Heart left ventricle (tissue), 16 donors: ENCODE measurements around the gene ENGASE. TPM values are rescaled to one million over a fixed set of nuclear protein-coding genes. Genes with fewer than 3 reads are reported as not detected.

Source experiments
- ATAC-seq, 4 donors: fragments of 200-7000 bp; cut with Tn5 transposase; one replicate each; pipeline ENCODE4 v1.9.1; 2020 to 2022; ENCODE audit warnings: moderate library complexity in 4 of 4, mild to moderate bottlenecking in 3 of 4, moderate number of reproducible peaks in 1 of 4
- DNase-seq, 5 donors: peaks; one replicate each; pipeline ENCODE4 v3.0.0-alpha.2; 2020
- H3K27ac ChIP-seq, 12 donors: fragments of 200-600 bp; sonication (generic) in 4 of 12; one replicate each; pipeline versions ENCODE4 v1.5.0 to v1.8.0; 2016 to 2022; ENCODE audit warnings: mild to moderate bottlenecking in 2 of 12
- H3K27me3 ChIP-seq, 9 donors: fragments of 200-600 bp; sonication (generic) in 2 of 9; one replicate each; pipeline versions ENCODE4 v1.5.1 to v1.8.0; 2016 to 2022; ENCODE audit warnings: mild to moderate bottlenecking in 3 of 9
- H3K36me3 ChIP-seq, 9 donors: fragments of 200-600 bp; sonication (generic) in 2 of 9; one replicate each; pipeline versions ENCODE4 v1.5.0 to v1.8.0; 2018 to 2022; ENCODE audit warnings: mild to moderate bottlenecking in 2 of 9
- H3K4me1 ChIP-seq, 12 donors: fragments of 200-600 bp; sonication (generic) in 4 of 12; one replicate each; pipeline versions ENCODE4 v1.5.0 to v1.8.0; 2016 to 2022; ENCODE audit warnings: mild to moderate bottlenecking in 3 of 12
- H3K4me3 ChIP-seq, 12 donors: fragments of 200-600 bp; sonication (generic) in 4 of 12; one replicate each; pipeline versions ENCODE4 v1.5.0 to v1.8.0; 2017 to 2022; ENCODE audit warnings: mild to moderate bottlenecking in 9 of 12, moderate library complexity in 4 of 12
- H3K9me3 ChIP-seq, 12 donors: fragments of 200-600 bp; sonication (generic) in 4 of 12; one replicate each; pipeline versions ENCODE4 v1.5.0 to v1.8.0; 2016 to 2022; ENCODE audit warnings: mild to moderate bottlenecking in 1 of 12
- CTCF ChIP-seq, 12 donors: fragments of 200-600 bp; sonication (generic) in 4 of 12; IDR thresholded peaks; one replicate each; pipeline versions ENCODE4 v1.5.0 to v1.8.0; 2018 to 2022; ENCODE audit warnings: antibody characterized with exemption in 12 of 12, mild to moderate bottlenecking in 5 of 12
- POLR2A ChIP-seq, 2 donors: fragments of 450-650 bp; IDR thresholded peaks; one replicate each; pipeline ENCODE4 v1.6.1; 2017; ENCODE audit warnings: antibody characterized with exemption in 2 of 2, mild to moderate bottlenecking in 2 of 2, moderate library complexity in 2 of 2
- WGBS, 4 donors: extraction: QIAGEN DNeasy Blood & Tissue Kit in 2 of 4; methylation state at CpG; one replicate each; pipeline versions ENCODE4 v1.1.5 to v1.1.7; 2013 to 2018; 5-methylcytosine and 5-hydroxymethylcytosine counted together
- intact Hi-C, 10 donors: fragments of 100-400 bp; cut with DNase I; formaldehyde crosslinking; loops; one replicate each; pipeline versions ENCODE4 v1.11.1 to v1.14.2; 2022
- polyA plus RNA-seq, 2 donors: library from polyadenylated mRNA; stranded (reverse); fragments of 200-250 nt; gene quantifications; one replicate each; pipeline ENCODE4 v1.2.3, GENCODE V29; 2013
- total RNA-seq, 9 donors: library from RNA; depleted of rRNA in 2 of 9; stranded (reverse); fragments of >200 nt in 2 of 9; fragmentation: NEBNext Ultra II Directional in 3 of 9; extraction: Animal tissue kit (Norgen Biotek cat#: 25700) in 3 of 9; gene quantifications; one replicate each; pipeline versions ENCODE4 v1.1.0 to v1.2.4, GENCODE V29; 2016 to 2023
- donor health status: ischemic (EF 13 %, LVEDD 7.1; RV severe dilation, severe dysfunction).
- donor health status: healthy with polysubstance abuse.
- donor health status: DM: no; HTN: yes; CAD: no.
- donor health status: DM: no; HTN: no; CAD: no.
- donor health status: ischemic (EF 25% LVEDD 6.9; RV normal size, moderate dysfunction).
- donor health status: ischemic (EF 25% LVEDD 5.7; RV mildly dilated, moderate dysfunction).
- donor health status: healthy.
- donor health status: DM: yes; HTN: yes; CAD: no.
- donor health status: ischemic (EF 35%, LVEDD 5.7; RV mildly dilated, moderate dysfunction).
- donor health status: nonischemic (EF 11% LVEDD 7.7; RV severe dilation, severe dysfunction).
- donor health status: DM: yes; HTN: yes; CAD: no.
- donor health status: PGD.
- donor health status: ischemic (EF 29% LVEDD 5.4; RV normal size, mild dysfunction).
- donor health status: nonischemic (EF 23%, LVEDD 6.1; RV moderate dilation, normal function).

ENGASE gene
- total and polyA plus RNA-seq, 11 donors = 6.2 to 42.0 (median 23.5) TPM

GRCh38 chr17:79096477-79096876, 21.9 kb downstream of the ENGASE start:
- peaks cover 0 to 8% (median 0%) of the 10 kb centered on the region in 12 donors for H3K4me1 ChIP-seq
- no peak for ATAC-seq
- TF ChIP-seq POLR2A (IDR thresholded peaks at IDR 0.05) = no peak
- no peak for TF ChIP-seq CTCF (IDR thresholded peaks at IDR 0.05)
- no peaks in the 10 kb centered on the region for H3K9me3 ChIP-seq
- 47 to 64% (median 59%) methylated on average over 16 of the region's 16 CpGs for WGBS, 4 donors
- no peak overlapping the region for H3K27ac ChIP-seq
- H3K27me3 ChIP-seq = peaks cover 11 to 100% (median 69%) of the 10 kb centered on the region in 9 donors
- intact Hi-C loops = no loop called here
- H3K4me3 ChIP-seq = no peak overlapping the region
- DNase-seq = no peak
- no peaks in the 10 kb centered on the region for H3K36me3 ChIP-seq

GRCh38 chr17:79097226-79098055, 22.8 kb downstream of the ENGASE start:
- ATAC-seq (no peak), DNase-seq (no peak)
- 9 to 50% (median 22%) methylated on average over 11 to 52 of the region's 52 CpGs for WGBS, 4 donors
- peaks cover 18 to 100% (median 75%) of the 10 kb centered on the region in 9 donors for H3K27me3 ChIP-seq
- intact Hi-C loops = no loop called here
- H3K36me3 ChIP-seq = no peaks in the 10 kb centered on the region
- no peak overlapping the region for H3K4me3 ChIP-seq
- TF ChIP-seq CTCF (IDR thresholded peaks at IDR 0.05) (no peak), POLR2A (IDR thresholded peaks at IDR 0.05) (no peak)
- peaks cover 0 to 8% (median 0%) of the 10 kb centered on the region in 12 donors for H3K4me1 ChIP-seq
- no peaks in the 10 kb centered on the region for H3K9me3 ChIP-seq
- no peak overlapping the region for H3K27ac ChIP-seq

- no peak overlapping the region for H3K4me3 ChIP-seq
- intact Hi-C loops = no loop called here
- no peaks in the 10 kb centered on the region for H3K9me3 ChIP-seq
- TF ChIP-seq CTCF (IDR thresholded peaks at IDR 0.05) = no peak
- no peak for TF ChIP-seq POLR2A (IDR thresholded peaks at IDR 0.05)
- no peak for DNase-seq
- WGBS, 4 donors = 25 to 34% (median 30%) methylated on average over 12 to 16 of the region's 16 CpGs
- peaks cover 14 to 100% (median 79%) of the 10 kb centered on the region in 9 donors for H3K27me3 ChIP-seq
- H3K27ac ChIP-seq = no peak overlapping the region
- ATAC-seq = no peak
- H3K4me1 ChIP-seq = peaks cover 0 to 8% (median 0%) of the 10 kb centered on the region in 12 donors
- H3K36me3 ChIP-seq = no peaks in the 10 kb centered on the region
Measured at GRCh38 chr17:79098282-79098867, 23.8 kb downstream of the ENGASE start.

GRCh38 chr17:79100405-79100804, 25.8 kb downstream of the ENGASE start:
- DNase-seq (no peak), ATAC-seq (no peak)
- TF ChIP-seq CTCF (IDR thresholded peaks at IDR 0.05) = no peak
- no peak for TF ChIP-seq POLR2A (IDR thresholded peaks at IDR 0.05)
- intact Hi-C loops = no loop called here
- H3K36me3 ChIP-seq = no peaks in the 10 kb centered on the region
- no peaks in the 10 kb centered on the region for H3K9me3 ChIP-seq
- 70 to 77% (median 75%) methylated on average over 15 to 18 of the region's 18 CpGs for WGBS, 4 donors
- no peak overlapping the region for H3K27ac ChIP-seq
- peaks cover 0 to 8% (median 0%) of the 10 kb centered on the region in 12 donors for H3K4me1 ChIP-seq
- H3K4me3 ChIP-seq = no peak overlapping the region
- H3K27me3 ChIP-seq = peaks cover 14 to 91% (median 73%) of the 10 kb centered on the region in 9 donors
